GM23248 (cell line): ENCODE measurements around the gene NAT9.

Source experiments
- EZH2 ChIP-seq: fragments of 200-600 bp; sonication (generic); IDR thresholded peaks from 2 replicates; pipeline ENCODE4 v1.6.1; 2018; ENCODE audit warnings: antibody characterized with exemption, mild to moderate bottlenecking; ENCODE audit not compliant: insufficient read depth, poor library complexity, severe bottlenecking
- EZH2phosphoT487 ChIP-seq: fragments of 200-600 bp; sonication (generic); IDR thresholded peaks from 2 replicates; pipeline ENCODE4 v1.6.1; 2018; ENCODE audit warnings: antibody characterized with exemption, moderate library complexity, mild to moderate bottlenecking, low read depth; ENCODE audit not compliant: insufficient read depth

DNA sequence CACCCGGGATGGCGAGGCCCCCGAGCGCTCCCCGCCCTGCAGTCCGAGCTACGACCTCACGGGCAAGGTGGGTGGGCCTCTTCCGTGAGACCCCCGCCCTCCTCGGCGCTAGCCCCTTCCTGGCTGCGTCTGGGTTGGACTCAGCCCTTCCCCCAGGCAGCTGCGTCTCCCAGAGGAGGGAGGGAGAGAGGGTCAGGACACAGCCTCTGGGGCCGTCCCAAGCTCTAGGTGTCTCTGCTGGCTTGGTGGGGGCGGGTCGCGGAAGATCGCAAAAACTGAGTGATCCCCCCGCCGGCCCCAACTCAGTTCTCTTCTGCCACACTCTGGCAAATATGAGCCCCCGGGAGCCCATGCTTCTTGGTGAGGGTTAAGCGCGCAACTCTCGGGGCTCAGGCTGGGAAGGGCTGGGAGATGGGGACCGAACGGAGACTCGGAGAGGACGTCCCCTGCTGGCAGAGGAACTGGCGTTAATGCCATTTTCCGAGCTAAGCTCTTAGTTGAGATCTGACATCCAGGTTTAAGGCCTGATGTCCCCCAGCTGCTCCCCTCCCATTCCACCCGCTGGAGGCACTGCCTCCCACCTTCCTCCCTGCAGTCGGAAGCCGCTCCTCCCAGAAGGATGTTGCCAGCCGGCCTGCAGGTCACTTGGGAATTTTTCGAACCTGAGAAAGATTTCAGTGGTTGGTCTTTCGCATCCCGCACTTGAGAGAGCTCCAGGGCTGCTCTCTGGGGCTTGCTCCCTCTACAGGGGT, 38.7 kb downstream of the NAT9 start:
- peak; percentile 53 for TF ChIP-seq EZH2
- TF ChIP-seq EZH2phosphoT487 = 0 out of 2 replicates have a peak, but pooled peaks have one; percentile 39
